Eye (tissue), 1 donor: Measurements from ENCODE around the gene NOS1.

ENCODE experiments used
- DNase-seq: peaks from one replicate; pipeline ENCODE4 v3.0.0-alpha.2; 2015

The NOS1 gene

DNA sequence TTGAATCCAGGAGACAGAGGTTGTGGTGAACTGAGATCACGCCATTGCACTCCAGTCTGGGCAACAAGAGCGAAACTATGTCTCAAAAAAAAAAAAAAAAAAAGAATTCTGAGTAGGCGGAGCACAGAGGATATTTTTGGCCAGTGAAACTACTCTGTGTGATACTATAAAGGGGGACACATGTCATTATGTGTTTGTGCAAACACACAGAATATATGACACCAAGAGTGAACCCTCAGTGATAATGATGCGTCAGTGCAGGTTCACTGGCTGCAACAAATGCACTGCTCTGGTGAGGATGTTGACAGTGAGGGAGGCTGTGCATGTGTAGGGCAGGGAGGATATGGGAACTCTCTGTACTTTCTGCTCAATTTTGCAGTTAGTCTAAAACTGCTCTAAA lies 195.3 kb downstream of the NOS1 start:
- DNase-seq, result no peak

DNA sequence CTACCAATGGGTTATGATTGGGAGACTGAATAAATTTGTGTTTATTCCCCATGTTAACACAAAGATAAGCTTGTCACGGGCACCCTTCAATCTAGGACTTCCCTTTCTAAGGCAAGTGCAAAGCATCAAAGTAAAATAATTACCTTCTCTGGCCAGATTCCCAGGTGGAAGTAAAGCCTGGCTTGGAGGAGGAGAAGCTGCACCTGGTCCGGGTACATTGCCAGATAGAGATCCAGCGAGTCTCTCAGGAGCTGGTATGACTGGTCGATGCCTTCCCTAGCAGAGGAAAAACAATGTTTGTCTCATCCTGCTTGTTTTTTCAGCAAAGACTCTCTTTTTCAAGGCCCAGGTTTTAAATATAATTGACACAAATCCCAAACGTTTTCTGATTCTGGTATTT lies 196.1 kb downstream of the NOS1 start:
- DNase-seq, result no peak

DNA sequence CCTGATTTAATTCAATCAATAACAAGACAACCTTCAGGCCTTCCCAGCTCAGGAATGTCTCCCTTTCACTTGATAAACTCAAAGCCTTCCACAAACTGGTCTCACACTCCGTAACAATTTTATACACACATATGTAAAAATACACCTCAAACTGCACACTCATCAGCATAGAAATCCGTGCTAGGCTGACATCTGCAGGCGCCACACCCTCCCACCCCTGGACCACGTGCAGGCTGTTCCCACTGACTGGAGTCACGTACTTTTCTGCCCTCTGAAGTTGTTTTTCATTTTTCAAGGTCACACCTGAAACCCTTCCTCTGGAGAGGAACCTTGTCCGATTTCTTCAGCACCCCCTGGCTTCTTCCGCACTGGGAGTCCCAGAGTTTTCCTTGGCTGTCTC lies 198.8 kb downstream of the NOS1 start:
- no peak for DNase-seq

DNA sequence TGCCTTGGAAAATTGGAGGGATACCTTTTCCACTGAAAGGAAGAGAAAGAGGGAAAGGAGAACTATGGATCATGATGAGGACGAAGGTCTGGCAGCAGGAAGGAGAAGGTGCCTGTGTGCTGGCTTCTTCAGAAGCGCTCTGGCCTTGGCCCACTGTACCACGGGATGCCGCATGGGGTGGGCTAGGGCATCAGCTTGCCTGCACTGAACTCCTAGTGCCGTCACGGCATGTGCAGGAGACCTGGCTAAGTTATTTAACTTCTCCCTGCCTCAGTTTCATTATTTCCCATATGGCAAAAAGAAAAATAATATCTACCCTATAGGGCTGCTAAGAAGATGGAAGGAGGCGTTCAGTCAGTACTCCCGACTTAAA lies 199.3 kb downstream of the NOS1 start:
- DNase-seq, result no peak

DNA sequence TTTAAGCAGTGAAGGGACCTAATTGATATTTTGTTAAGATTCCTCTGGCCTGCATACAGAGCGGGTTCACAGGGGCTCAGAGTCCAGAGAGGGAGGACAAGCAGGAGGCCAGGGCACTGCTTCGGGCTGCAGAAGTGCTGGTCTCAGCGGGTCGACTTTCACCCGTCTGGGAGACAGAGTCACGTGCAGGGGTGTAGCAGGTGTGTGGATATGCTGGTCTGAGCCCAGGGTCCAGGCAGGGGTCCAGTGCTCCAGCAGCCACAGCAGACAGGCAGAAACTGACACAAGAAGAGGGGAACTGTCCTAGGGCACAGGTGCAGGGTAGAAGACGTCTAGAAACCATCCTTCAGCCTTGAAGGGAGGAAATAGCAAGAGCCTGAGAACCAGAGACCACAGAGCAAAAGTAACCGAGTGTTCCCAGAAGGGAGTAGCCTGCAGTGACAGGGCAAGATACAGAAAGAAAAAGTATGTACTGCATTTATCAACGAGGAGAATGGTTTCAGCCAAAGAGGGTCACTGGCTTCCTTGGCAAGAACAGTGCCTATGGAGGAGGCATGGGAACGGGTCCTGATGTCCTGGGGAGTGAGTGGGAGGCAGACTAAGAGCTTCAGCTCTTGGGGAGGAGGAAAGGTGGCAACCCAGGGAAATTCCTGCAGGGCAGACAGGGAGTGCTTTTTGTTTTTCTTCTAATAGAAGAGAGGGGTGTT lies 199.8 kb downstream of the NOS1 start:
- DNase-seq, result no peak

DNA sequence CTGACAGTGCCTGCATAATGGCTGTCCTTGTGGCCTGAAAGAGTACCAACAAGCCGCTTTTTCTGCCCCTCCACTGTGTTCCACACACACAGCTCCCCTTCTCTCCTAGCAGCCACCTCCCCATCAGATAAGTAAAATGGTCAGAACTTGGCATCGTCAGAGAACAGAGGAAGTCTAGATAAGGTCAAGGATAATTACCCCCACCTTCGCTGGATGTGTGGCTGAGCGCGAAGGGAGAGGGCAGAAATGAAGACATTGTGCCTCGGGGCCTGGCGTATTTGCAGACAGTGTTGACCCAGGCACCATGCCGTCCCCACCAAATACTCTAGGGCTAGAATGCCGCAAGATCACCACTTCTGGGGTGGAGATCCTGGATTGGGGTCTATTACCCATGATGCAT lies 201.8 kb downstream of the NOS1 start:
- no peak for DNase-seq

DNA sequence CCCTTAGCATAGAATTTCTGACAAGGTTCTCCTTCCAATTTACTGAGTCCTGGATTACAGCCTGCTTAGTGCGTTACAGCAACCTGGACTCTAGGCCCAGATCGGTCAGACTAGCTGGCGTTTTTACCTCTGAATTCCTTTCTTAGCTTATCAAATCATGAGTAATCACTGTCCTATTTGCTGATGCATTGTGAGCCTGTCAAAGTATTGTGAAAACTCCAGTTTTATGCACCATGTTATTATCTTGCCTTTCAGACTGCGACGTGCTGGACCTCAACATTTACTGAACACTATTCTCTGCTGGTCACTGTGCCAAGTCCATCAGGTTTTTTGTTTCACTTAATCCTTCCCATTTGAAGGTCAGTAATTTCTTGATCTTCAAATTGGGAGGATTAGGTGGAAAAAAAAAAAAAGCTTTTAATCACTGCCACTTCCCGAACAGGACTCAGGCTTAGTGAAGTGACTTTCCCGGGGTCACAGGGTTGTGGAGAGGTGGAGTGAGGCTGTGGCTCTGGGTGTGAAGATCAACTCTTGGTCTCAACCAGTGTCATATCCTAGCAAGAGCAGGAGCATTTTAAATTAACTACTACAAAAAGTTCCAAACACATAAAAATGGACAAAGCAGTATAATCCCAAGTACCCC lies 202.4 kb downstream of the NOS1 start:
- DNase-seq, result no peak
